COLO668 (cell line): ENCODE results near the gene ANKRD66.

ENCODE experiments used
- DNase-seq: peaks from one replicate; lab custom pipeline; 2025; ENCODE audit not compliant: unreplicated experiment; lab: John Stamatoyannopoulos, UW

Gene ANKRD66

DNA sequence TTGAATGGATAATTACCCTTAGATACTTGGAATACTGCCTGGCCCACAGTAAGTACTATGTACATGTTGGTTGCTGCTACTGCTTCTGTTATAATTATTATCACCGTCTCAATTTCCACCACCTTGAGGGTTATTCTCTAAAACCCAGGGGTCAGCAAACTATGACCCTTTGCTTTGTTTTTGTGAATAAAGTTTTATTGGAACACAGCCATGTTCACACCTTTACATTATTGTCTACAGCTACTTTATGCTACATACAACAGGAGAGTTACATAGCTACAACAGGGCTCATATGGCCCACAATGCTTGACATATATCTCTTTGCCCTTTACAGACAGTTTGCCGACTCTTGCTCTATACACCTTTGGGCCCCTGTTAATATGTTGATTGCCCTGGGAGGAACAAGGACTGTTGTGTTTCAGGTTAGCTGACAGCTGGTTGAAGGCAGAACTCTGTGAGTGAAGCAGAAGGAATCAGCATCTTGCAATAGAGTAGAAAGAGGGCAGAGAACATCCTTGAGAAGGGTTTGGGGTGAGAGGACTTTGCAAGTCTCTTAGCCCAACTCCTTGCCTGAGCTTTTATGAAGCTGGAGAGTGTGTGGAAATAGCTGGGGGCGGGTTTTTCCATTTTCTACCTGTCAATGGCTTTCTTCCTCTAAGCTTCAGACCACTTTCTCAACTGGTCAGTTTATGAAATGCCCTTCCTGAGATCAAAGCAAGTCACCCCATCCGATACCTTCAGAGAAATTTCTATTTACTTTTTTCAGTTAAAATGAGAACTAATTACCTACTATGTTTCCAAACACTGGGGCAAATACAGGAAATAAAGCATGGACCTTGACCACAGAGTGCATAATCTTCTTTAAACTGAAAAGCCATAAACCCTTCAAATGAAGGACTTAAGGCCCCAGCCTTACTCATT is 43.0 kb downstream of the ANKRD66 start:
- no peak for DNase-seq

DNA sequence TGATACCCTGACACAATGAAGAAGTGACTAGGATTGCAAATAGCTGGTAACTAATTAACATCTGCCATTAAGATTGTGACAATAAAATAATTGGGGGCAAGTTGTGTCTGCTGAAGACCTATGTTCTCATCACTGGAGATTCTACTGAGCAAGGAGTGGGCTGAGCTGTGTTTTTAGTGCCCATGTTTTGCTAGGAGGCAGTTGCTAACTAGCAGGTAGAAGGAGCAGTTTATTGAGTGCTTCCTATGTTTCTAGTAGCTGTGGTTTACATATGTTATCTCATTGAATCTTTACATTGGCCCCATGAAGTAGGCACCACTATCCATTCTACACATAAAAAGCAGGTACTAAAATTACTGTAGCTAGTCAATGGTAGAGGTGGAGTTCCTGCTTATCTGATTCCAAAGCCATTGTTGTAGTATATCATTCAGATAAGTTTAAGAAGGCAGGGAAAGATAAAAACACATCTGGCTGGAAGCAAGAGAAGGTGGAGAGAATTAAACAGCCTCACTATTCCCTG is 43.7 kb downstream of the ANKRD66 start:
- DNase-seq = no peak

DNA sequence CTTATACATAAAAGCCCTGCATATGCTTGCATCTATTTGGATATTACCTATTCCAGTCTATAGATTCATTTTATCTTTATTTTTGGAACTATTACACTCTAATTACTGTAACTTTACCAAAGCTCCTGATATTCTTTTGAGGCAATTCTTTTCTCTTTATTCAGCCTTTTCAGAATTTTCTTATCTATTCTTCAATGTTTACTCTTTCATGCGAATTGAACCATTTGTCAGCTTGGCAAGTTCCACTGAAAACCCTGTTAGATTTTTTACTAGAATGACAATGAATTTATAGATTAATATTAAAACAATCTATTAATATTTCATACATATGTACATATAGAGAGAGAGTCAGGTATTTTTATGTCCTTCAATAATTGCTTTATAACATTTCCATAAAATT is 45.9 kb downstream of the ANKRD66 start:
- DNase-seq = no peak

DNA sequence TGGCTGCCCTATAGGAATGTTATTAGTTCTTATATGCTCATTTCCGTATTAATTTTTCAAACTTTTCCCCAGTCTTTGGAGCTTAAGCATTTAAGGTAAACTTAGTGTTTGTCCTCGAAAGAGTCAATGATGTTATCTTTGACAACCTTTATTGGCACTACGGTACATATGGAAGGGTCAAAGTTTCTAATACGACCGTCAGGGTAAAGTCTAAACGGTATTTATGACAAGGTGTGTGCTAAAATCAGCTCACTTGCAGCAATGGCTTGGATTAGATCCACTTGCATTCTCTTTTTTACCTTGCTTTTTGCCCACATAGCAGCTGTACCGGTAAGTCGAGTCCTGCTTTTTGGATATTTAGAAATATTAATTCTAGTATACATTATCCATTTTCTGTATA is 46.4 kb downstream of the ANKRD66 start, which contains the start of gene MEP1A:
TSS of gene MEP1A (plus strand) at position 252 of the 400 bp plus-strand sequence. CDS start at position 262, 10 bp downstream.
- no peak for DNase-seq

DNA sequence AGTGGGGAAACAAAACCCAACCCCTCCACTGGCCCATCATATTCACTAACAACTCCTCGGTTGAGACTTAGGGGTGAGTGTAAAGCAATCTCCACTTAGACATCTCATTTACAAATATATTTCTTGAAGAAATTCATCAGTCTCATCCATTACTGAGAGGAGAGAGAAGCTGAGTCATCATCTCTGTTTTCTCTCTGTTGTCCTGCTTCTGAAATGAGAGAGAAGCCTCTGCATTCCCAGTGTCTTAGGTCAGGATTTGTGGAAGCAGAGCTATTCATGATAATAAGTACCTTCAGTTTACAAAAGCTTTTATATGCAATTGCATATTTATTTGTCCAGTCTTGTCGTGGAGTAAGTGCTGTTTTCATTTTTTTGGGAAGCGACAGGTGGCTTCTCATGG is 47.3 kb downstream of the ANKRD66 start:
- no peak for DNase-seq

DNA sequence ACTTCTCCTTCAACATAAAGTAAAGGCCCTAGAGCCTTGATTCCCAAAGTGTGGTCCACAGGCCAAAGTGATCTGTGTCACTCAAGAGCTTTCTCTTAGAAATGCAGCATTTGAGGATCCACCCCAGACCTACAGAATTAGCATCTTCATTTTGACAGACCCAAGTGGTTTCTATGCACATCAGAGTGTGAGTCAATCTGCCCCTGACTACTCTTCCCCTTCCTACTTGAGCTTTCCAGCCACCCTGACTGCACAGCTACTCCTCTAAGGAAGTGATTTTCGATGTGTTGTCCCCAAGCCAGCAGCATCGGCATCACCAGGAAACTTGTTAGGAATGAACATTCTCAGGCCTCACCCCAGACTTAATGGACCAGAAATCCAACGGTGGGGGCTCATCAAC is 49.1 kb downstream of the ANKRD66 start:
- no peak for DNase-seq

DNA sequence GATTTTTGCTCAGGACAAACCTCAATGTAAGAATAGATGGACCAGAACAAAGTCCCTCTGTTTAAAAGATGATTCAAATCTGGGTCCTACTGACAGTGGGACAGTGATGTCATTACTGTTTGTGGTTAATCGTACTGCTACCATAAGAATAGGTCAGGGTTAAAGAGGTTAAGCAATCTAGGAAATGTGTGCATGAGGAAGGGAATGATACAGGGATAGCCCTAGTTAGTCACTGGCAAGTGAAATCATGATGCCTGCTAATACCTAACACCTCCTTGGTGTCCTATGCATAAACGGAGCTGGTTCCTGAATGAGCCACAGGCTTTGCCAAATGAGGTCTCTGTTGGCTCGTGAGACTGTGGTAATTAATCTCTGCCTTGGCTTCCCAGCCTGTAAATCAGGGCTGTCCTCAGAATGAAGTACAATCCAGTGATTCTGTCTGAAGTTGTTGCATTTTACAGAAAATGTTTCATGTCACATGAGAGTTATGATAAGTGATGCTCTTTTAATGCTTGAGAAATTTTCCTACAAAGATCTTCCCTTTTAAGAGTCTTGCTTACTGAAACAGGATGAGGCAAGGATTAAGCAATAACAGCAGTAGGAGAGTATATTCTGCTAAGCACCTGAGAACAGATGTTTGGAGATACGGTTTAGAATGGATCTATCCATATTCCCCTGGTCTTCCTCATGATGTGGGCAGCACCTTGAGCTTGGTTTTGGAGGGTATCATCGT is 50.3 kb downstream of the ANKRD66 start:
- DNase-seq = no peak

DNA sequence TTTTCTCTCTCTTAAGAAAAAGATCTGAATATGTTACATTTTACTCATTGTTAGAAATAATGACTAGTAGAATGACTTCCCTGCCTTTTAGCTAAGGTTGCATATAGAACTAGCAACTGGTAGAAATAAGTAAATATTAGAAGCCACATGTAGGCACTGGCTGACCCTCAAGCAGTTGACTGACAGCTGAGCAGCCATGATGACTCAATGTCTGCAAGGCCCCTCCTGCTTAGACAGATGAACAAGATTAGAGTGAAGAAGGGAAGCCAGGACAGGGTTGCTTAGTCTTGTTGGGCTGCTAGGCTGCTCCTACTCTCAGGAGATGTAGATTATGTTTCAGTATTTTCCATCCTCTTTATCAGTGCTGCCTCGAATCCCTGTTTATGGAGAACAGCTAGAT is 52.9 kb downstream of the ANKRD66 start:
- DNase-seq = no peak

DNA sequence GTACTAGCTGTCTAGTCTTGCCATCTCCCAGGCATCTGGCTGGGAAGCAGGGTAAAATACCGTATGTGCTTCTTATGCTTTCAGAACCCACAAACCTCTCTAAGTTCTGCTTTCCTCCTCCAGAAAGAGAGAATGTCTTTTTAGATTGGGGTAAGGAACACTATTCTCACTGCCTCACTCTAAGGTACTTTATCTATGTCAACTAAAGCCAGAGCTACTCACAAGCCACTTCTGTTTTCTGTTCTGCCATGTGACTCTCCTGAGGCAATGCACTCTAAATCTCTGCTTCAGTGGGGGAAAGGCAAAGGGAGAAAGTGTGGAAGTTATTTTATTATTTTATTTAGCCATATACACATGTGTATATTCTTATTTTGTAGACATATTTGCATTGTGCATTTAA is 62.1 kb downstream of the ANKRD66 start:
- DNase-seq = no peak
